ENCODE measurements around the gene MRPL44.

- TF ChIP-seq SUZ12 (IDR thresholded peaks at IDR 0.05; ENCODE audit: extremely low read depth, insufficient read depth, insufficient read length) = no peak
- TF ChIP-seq YY1 (IDR thresholded peaks at IDR 0.05; ENCODE audit: insufficient read depth, insufficient read length) = no peak
- no peak for TF ChIP-seq ZNF274 (IDR thresholded peaks at IDR 0.05; ENCODE audit: low read depth, low read length)
These were observed 42.6 kb downstream of the MRPL44 start for GRCh38 chr2:223999862-224000261.
